Loucy (cell line): ENCODE data around the gene UBE2Z.

Experiments used
- CTCF ChIP-seq: fragments of 200-600 bp; sonication (generic); conservative IDR thresholded peaks from 2 replicates; pipeline ENCODE4 v1.5.1; 2014; ENCODE audit warnings: mild to moderate bottlenecking, antibody characterized with exemption, low read length
- EZH2phosphoT487 ChIP-seq: fragments of 200-600 bp; IDR thresholded peaks from 2 replicates; pipeline ENCODE4 v1.6.1; 2018; ENCODE audit warnings: antibody characterized with exemption, mild to moderate bottlenecking, moderate library complexity, borderline replicate concordance

GRCh38 chr17:48890086-48890485 lies 18.1 kb upstream of the UBE2Z start:
- no peak for TF ChIP-seq CTCF
- no peak for TF ChIP-seq EZH2phosphoT487
